Activated B cell treated with CpG ODN at 0.5 μM for 24 hours (primary cell): ENCODE measurements around the gene CIART. TPM values are rescaled to one million over a fixed set of nuclear protein-coding genes. Genes with fewer than 3 reads are reported as not detected.

ENCODE experiments used
- ATAC-seq: fragments of 200-7000 bp; cut with Tn5 transposase; one replicate; pipeline ENCODE4 v1.10.0; 2021; ENCODE audit warnings: low read depth, mild to moderate bottlenecking, moderate library complexity
- CTCF ChIA-PET: fragments of 350-600 bp; sonication (Branson Sonifier 250); formaldehyde crosslinking; loops from one replicate; lab custom pipeline; 2021; ENCODE audit warnings: antibody characterized with exemption; lab: Charles Lee
- POLR2A ChIA-PET: fragments of 350-600 bp; sonication (Branson Sonifier 250); formaldehyde crosslinking; loops from one replicate; lab custom pipeline; 2021; ENCODE audit warnings: antibody characterized with exemption; lab: Charles Lee
- DNase-seq: peaks from one replicate; pipeline ENCODE4 v3.0.0; 2022
- H3K27ac Mint-ChIP-seq: one replicate; pipeline ENCODE4 v1.8.0; 2020; ENCODE audit warnings: mixed read lengths
- H3K27me3 Mint-ChIP-seq: one replicate; pipeline ENCODE4 v1.8.0; 2021; ENCODE audit warnings: mixed read lengths
- H3K36me3 Mint-ChIP-seq: one replicate; pipeline ENCODE4 v1.8.0; 2021; ENCODE audit warnings: low read depth, mixed read lengths
- H3K4me1 Mint-ChIP-seq: one replicate; pipeline ENCODE4 v1.8.0; 2021; ENCODE audit warnings: mixed read lengths
- H3K4me3 Mint-ChIP-seq: one replicate; pipeline ENCODE4 v1.8.0; 2020; ENCODE audit warnings: mild to moderate bottlenecking, mixed read lengths
- H3K9me3 Mint-ChIP-seq: one replicate; pipeline ENCODE4 v1.8.0; 2020; ENCODE audit warnings: mixed read lengths
- CTCF ChIP-seq: fragments of 200-600 bp; IDR thresholded peaks from one replicate; pipeline ENCODE4 v1.8.0; 2022; ENCODE audit warnings: antibody characterized with exemption, mild to moderate bottlenecking
- intact Hi-C: fragments of 100-400 bp; cut with micrococcal nuclease; formaldehyde crosslinking; loops from one replicate; pipeline ENCODE4 v1.15.1; 2024
- total RNA-seq: library from RNA; stranded (reverse); gene quantifications from 2 replicates; pipeline ENCODE4 v1.2.3, GENCODE V29; 2022

The CIART gene
- total RNA-seq, 1 donor from 2014 or later: 1.0 TPM

- ATAC-seq (no peak), DNase-seq (no peak)
- H3K27me3 Mint-ChIP-seq: peaks cover 3% of the 10 kb centered on the region
- CTCF ChIA-PET: interaction anchor here (0.7 to 2.5 kb wide), 5 partner anchors 9 to 93 kb away, joined by 3 to 34 read pairs (median 4); partner anchors contain the start of gene APH1A
- H3K36me3 Mint-ChIP-seq: no peaks in the 10 kb centered on the region
- H3K4me3 Mint-ChIP-seq: no peak overlapping the region
- H3K4me1 Mint-ChIP-seq: peaks cover 20% of the 10 kb centered on the region
- H3K27ac Mint-ChIP-seq: no peak overlapping the region
- intact Hi-C loops: loop anchor here (5.0 kb wide), 2 partner anchors 42 to 213 kb away; partner anchors contain the start of genes PRPF3 and VPS45
- H3K9me3 Mint-ChIP-seq: peaks cover 4% of the 10 kb centered on the region
- TF ChIP-seq CTCF: no peak
- POLR2A ChIA-PET: interaction anchor here (0.6 to 0.7 kb wide), 2 partner anchors 38 to 81 kb away, joined by 3 to 4 read pairs; no protein-coding TSS in a partner anchor
Measured at GRCh38 chr1:150280138-150280707, 2.1 kb upstream of the CIART start.

GRCh38 chr1:150281221-150281757 lies 1.1 kb upstream of the CIART start:
- CTCF ChIA-PET: interaction anchor here (0.7 to 2.5 kb wide), 8 partner anchors 12 to 94 kb away, joined by 3 to 34 read pairs (median 4); partner anchors contain the start of genes APH1A and CA14
- Mint-ChIP-seq H3K27ac (peak overlapping the region; percentile 67), H3K9me3 (peaks cover 4% of the 10 kb centered on the region), H3K4me3 (peak overlapping the region; percentile 85), H3K4me1 (peaks cover 20% of the 10 kb centered on the region), H3K36me3 (no peaks in the 10 kb centered on the region), H3K27me3 (peaks cover 3% of the 10 kb centered on the region)
- POLR2A ChIA-PET: interaction anchor here (0.6 to 1.8 kb wide), 8 partner anchors 13 to 1174 kb away, joined by 3 to 9 read pairs (median 4); partner anchors contain the start of genes ANP32E, APH1A and RPRD2
- DNase-seq (peak; percentile 45), ATAC-seq (peak; percentile 77)
- intact Hi-C loops: loop anchor here (1.0 to 5.0 kb wide), 4 partner anchors 12 to 214 kb away; partner anchors contain the start of genes APH1A, PRPF3 and VPS45
- TF ChIP-seq CTCF: no peak

GRCh38 chr1:150282558-150282958 lies 204 bp downstream of the CIART start:
- ATAC-seq (no peak), DNase-seq (peak; percentile 37)
- Mint-ChIP-seq H3K27me3 (peaks cover 3% of the 10 kb centered on the region), H3K4me3 (peak overlapping the region; percentile 85), H3K36me3 (no peaks in the 10 kb centered on the region), H3K27ac (peak overlapping the region; percentile 42), H3K9me3 (peaks cover 4% of the 10 kb centered on the region), H3K4me1 (peaks cover 20% of the 10 kb centered on the region)
- ChIA-PET POLR2A (interaction anchor here (0.9 to 1.8 kb wide), 4 partner anchors 13 to 396 kb away, joined by 3 to 8 read pairs (median 6); partner anchors contain the start of genes APH1A and RPRD2), CTCF (no interaction called here)
- no peak for TF ChIP-seq CTCF
- intact Hi-C loops: loop anchor here (1.0 to 5.0 kb wide), 5 partner anchors 11 to 215 kb away; partner anchors contain the start of genes ANP32E, MRPS21, PRPF3 and VPS45

GRCh38 chr1:150283260-150283659 lies 906 bp downstream of the CIART start:
- H3K4me1 Mint-ChIP-seq: peaks cover 20% of the 10 kb centered on the region
- no peak overlapping the region for H3K27ac Mint-ChIP-seq
- ChIA-PET POLR2A (interaction anchor here (0.9 to 1.3 kb wide), 2 partner anchors 14 to 49 kb away, joined by 3 to 7 read pairs; partner anchors contain the start of gene APH1A), CTCF (no interaction called here)
- TF ChIP-seq CTCF: no peak
- H3K9me3 Mint-ChIP-seq: peaks cover 4% of the 10 kb centered on the region
- no peaks in the 10 kb centered on the region for H3K36me3 Mint-ChIP-seq
- no peak for ATAC-seq
- peak overlapping the region; percentile 12 for H3K4me3 Mint-ChIP-seq
- H3K27me3 Mint-ChIP-seq: peaks cover 3% of the 10 kb centered on the region
- DNase-seq: no peak
- intact Hi-C loops: loop anchor here (5.0 kb wide), 2 partner anchors 39 to 216 kb away; partner anchors contain the start of genes PRPF3 and VPS45

- no peak for ATAC-seq
- CTCF ChIA-PET: no interaction called here
- H3K27me3 Mint-ChIP-seq: no peaks in the 10 kb centered on the region
- intact Hi-C loops: no loop called here
- POLR2A ChIA-PET: no interaction called here
- H3K4me1 Mint-ChIP-seq: peaks cover 7% of the 10 kb centered on the region
- TF ChIP-seq CTCF: no peak
- no peak for DNase-seq
- H3K9me3 Mint-ChIP-seq: no peaks in the 10 kb centered on the region
- H3K27ac Mint-ChIP-seq: no peak overlapping the region
- H3K36me3 Mint-ChIP-seq: peaks cover under 1% of the 10 kb centered on the region
- no peak overlapping the region for H3K4me3 Mint-ChIP-seq
Measured at GRCh38 chr1:150288382-150288781, 6.0 kb downstream of the CIART start.
